H1 (cell line): ENCODE results near the gene CCDC185. TPM values are rescaled to one million over a fixed set of nuclear protein-coding genes. Genes with fewer than 3 reads are reported as not detected.

ENCODE experiments used
- CTCF ChIA-PET: fragments of 300-600 bp; sonication (Branson Sonifier 250); formaldehyde crosslinking; loops from one replicate; lab custom pipeline; 2021; ENCODE audit not compliant: partially characterized antibody; lab: Charles Lee
- POLR2A ChIA-PET: fragments of 300-600 bp; sonication (Branson Sonifier 250); formaldehyde crosslinking; loops from one replicate; lab custom pipeline; 2021; ENCODE audit warnings: inconsistent platforms; ENCODE audit not compliant: partially characterized antibody; lab: Charles Lee
- DNase-seq, 2 experiments: peaks; one replicate each; pipeline versions ENCODE4 v3.0.0 to v3.0.0-alpha.2; 2010 to 2022; ENCODE audit warnings: low spot score in 2 of 2, low read depth in 1 of 2, mixed read lengths in 1 of 2
- FAIRE-seq: peaks from 2 replicates; lab custom pipeline; 2011; peaks lifted over from hg19 to GRCh38; lab: Jason Lieb, UNC
- H2AFZ ChIP-seq: 2 replicates; pipeline ENCODE4 v1.8.1; 2012; ENCODE audit warnings: low read length, inconsistent platforms
- H2AK5ac ChIP-seq: 2 replicates; pipeline ENCODE4 v1.6.1; 2013; ENCODE audit warnings: low read depth, low read length
- H2BK120ac ChIP-seq: replicated peaks from 2 replicates; pipeline ENCODE3; 2013; ENCODE audit warnings: low read depth, low read length, inconsistent platforms
- H2BK12ac ChIP-seq: 2 replicates; pipeline ENCODE4 v1.6.1; 2013; ENCODE audit warnings: low read depth, low read length
- H2BK15ac ChIP-seq: 2 replicates; pipeline ENCODE4 v1.6.1; 2013; ENCODE audit warnings: low read length
- H2BK20ac ChIP-seq: 2 replicates; pipeline ENCODE4 v1.6.1; 2013; ENCODE audit warnings: low read length
- H2BK5ac ChIP-seq: 2 replicates; pipeline ENCODE4 v1.6.1; 2013; ENCODE audit warnings: low read depth, low read length
- H3K14ac ChIP-seq: 2 replicates; pipeline ENCODE4 v1.6.1; 2013; ENCODE audit warnings: inconsistent platforms; ENCODE audit not compliant: insufficient read length
- H3K18ac ChIP-seq: 2 replicates; pipeline ENCODE4 v1.6.1; 2013; ENCODE audit warnings: low read length; ENCODE audit errors: extremely low read depth
- H3K23ac ChIP-seq: 2 replicates; pipeline ENCODE4 v1.6.1; 2013; ENCODE audit warnings: inconsistent platforms; ENCODE audit not compliant: insufficient read length
- H3K23me2 ChIP-seq: 2 replicates; pipeline ENCODE4 v1.6.1; 2013; ENCODE audit warnings: low read depth, low read length
- H3K27ac ChIP-seq: 2 replicates; pipeline ENCODE4 v1.6.1; 2011; ENCODE audit warnings: low read depth, low read length, inconsistent platforms
- H3K27me3 ChIP-seq, 4 experiments: replicated peaks in 1 of 4; 1 replicate in 1 of 4; 2 replicates in 3 of 4; pipeline versions ENCODE4 v1.6.1 to v1.8.1; 2011 to 2013; ENCODE audit warnings: low read length in 3 of 4, mild to moderate bottlenecking in 3 of 4, inconsistent platforms in 2 of 4, mixed read lengths in 2 of 4, moderate library complexity in 1 of 4; ENCODE audit not compliant: control insufficient read depth in 3 of 4, insufficient read depth in 3 of 4; ENCODE audit errors: extremely low read depth in 1 of 4
- H3K36me3 ChIP-seq, 4 experiments: 2 replicates each; pipeline versions ENCODE4 v1.6.1 to v1.8.1; 2011 to 2013; ENCODE audit warnings: mild to moderate bottlenecking in 4 of 4, low read length in 3 of 4, moderate library complexity in 2 of 4, control low read depth in 1 of 4, inconsistent platforms in 1 of 4; ENCODE audit not compliant: insufficient read depth in 4 of 4, control insufficient read depth in 2 of 4
- H3K4ac ChIP-seq: replicated peaks from 2 replicates; pipeline ENCODE3; 2013; ENCODE audit warnings: low read length, low read depth, mixed read lengths, inconsistent platforms; ENCODE audit not compliant: insufficient read length
- H3K4me1 ChIP-seq, 4 experiments: replicated peaks in 1 of 4; 1 replicate in 1 of 4; 2 replicates in 3 of 4; pipeline versions ENCODE4 v1.6.1 to v1.8.1; 2011 to 2013; ENCODE audit warnings: low read length in 3 of 4, inconsistent platforms in 2 of 4, mixed read lengths in 1 of 4; ENCODE audit not compliant: insufficient read depth in 4 of 4, control insufficient read depth in 3 of 4
- H3K4me2 ChIP-seq, 2 experiments: 2 replicates each; pipeline versions ENCODE4 v1.6.1 to v1.8.1; 2011 to 2013; ENCODE audit warnings: low read depth in 2 of 2, low read length in 2 of 2, control low read depth in 1 of 2, inconsistent platforms in 1 of 2, mild to moderate bottlenecking in 1 of 2; ENCODE audit not compliant: insufficient read depth in 1 of 2
- H3K4me3 ChIP-seq, 4 experiments: fragments of 200-600, 300-600 bp in 1 of 4; sonication (generic), shearing (Covaris generic), sonication (Bioruptor Twin) in 1 of 4; 2 replicates each; pipeline versions ENCODE4 v1.5.1 to v1.8.1; 2011 to 2016; ENCODE audit warnings: low read length in 4 of 4, low read depth in 3 of 4, control low read depth in 2 of 4, inconsistent platforms in 2 of 4, mild to moderate bottlenecking in 2 of 4, mixed read lengths in 1 of 4, moderate library complexity in 1 of 4; ENCODE audit not compliant: insufficient read depth in 2 of 4; ENCODE audit errors: extremely low read depth in 1 of 4
- H3K56ac ChIP-seq: replicated peaks from 2 replicates; pipeline ENCODE3; 2013; ENCODE audit warnings: low read depth, mild to moderate bottlenecking, mixed read lengths, low read length, inconsistent platforms; ENCODE audit not compliant: insufficient read length
- H3K79me1 ChIP-seq: 2 replicates; pipeline ENCODE4 v1.6.1; 2013; ENCODE audit warnings: low read depth, low read length, control low read depth
- H3K79me2 ChIP-seq, 2 experiments: 2 replicates each; pipeline versions ENCODE4 v1.6.1 to v1.8.1; 2012 to 2013; ENCODE audit warnings: low read length in 2 of 2, mild to moderate bottlenecking in 2 of 2, inconsistent platforms in 1 of 2; ENCODE audit not compliant: insufficient read depth in 2 of 2, control insufficient read depth in 1 of 2
- H3K9ac ChIP-seq, 4 experiments: replicated peaks in 1 of 4; 1 replicate in 1 of 4; 2 replicates in 3 of 4; pipeline versions ENCODE4 v1.6.1 to v1.8.1; 2011 to 2013; ENCODE audit warnings: low read depth in 3 of 4, low read length in 3 of 4, control low read depth in 2 of 4, mild to moderate bottlenecking in 2 of 4, moderate library complexity in 2 of 4, inconsistent platforms in 1 of 4; ENCODE audit errors: extremely low read depth in 1 of 4
- H3K9me3 ChIP-seq, 2 experiments: 2 replicates each; pipeline versions ENCODE4 v1.6.1 to v1.8.1; 2012 to 2013; ENCODE audit warnings: mild to moderate bottlenecking in 2 of 2, moderate library complexity in 2 of 2, control low read depth in 1 of 2, inconsistent platforms in 1 of 2, low read depth in 1 of 2, low read length in 1 of 2, mixed read lengths in 1 of 2; ENCODE audit not compliant: insufficient read depth in 2 of 2
- H4K20me1 ChIP-seq, 2 experiments: replicated peaks in 1 of 2; 2 replicates each; pipeline versions ENCODE3 to v1.8.1; 2011 to 2013; ENCODE audit warnings: inconsistent platforms in 2 of 2, low read length in 2 of 2, mild to moderate bottlenecking in 1 of 2; ENCODE audit not compliant: insufficient read depth in 2 of 2, control insufficient read depth in 1 of 2
- H4K5ac ChIP-seq: 2 replicates; pipeline ENCODE4 v1.6.1; 2013; ENCODE audit warnings: low read length, low read depth, mixed read lengths, inconsistent platforms; ENCODE audit not compliant: insufficient read length
- H4K8ac ChIP-seq: 2 replicates; pipeline ENCODE4 v1.8.0; 2013; ENCODE audit warnings: mild to moderate bottlenecking, moderate library complexity, low read length, inconsistent platforms; ENCODE audit not compliant: insufficient read depth; ENCODE audit errors: extremely low read depth
- H4K91ac ChIP-seq: replicated peaks from 2 replicates; pipeline ENCODE3; 2013; ENCODE audit warnings: low read length, mixed read lengths, inconsistent platforms; ENCODE audit not compliant: insufficient read length
- BRCA1 ChIP-seq: IDR thresholded peaks from 2 replicates; pipeline ENCODE4 v1.6.1; 2012; ENCODE audit warnings: low read depth, low read length, improper control_type of control experiment
- CBX5 ChIP-seq: fragments of 300-800, 300-1000 bp; sonication (generic); IDR thresholded peaks from 2 replicates; pipeline ENCODE4 v1.7.1; 2016; ENCODE audit warnings: antibody characterized with exemption, low read length, low read depth
- CHD1 ChIP-seq: IDR thresholded peaks from 2 replicates; pipeline ENCODE4 v1.6.1; 2012; ENCODE audit warnings: low read depth, low read length, improper control_type of control experiment
- CHD2 ChIP-seq: IDR thresholded peaks from 2 replicates; pipeline ENCODE4 v1.6.1; 2012; ENCODE audit warnings: low read length, improper control_type of control experiment
- KDM1A ChIP-seq: fragments of 200-600, 300-600 bp; sonication (generic); IDR thresholded peaks from 2 replicates; pipeline ENCODE4 v1.7.1; 2016; ENCODE audit warnings: mild to moderate bottlenecking, low read length, borderline replicate concordance
- NANOG ChIP-seq: IDR thresholded peaks from 2 replicates; pipeline ENCODE4 v1.6.1; 2011; ENCODE audit warnings: low read length, low read depth, mild to moderate bottlenecking, inconsistent platforms; ENCODE audit not compliant: insufficient read depth, poor library complexity, severe bottlenecking
- POLR2A ChIP-seq, 2 experiments: IDR thresholded peaks; 1 replicate in 1 of 2; 2 replicates in 1 of 2; pipeline ENCODE4 v1.6.1; 2011; ENCODE audit warnings: low read depth in 2 of 2, low read length in 2 of 2, mild to moderate bottlenecking in 2 of 2; ENCODE audit errors: control extremely low read depth in 1 of 2
- RXRA ChIP-seq: IDR thresholded peaks from 2 replicates; pipeline ENCODE4 v1.6.1; 2011; ENCODE audit warnings: low read depth, mild to moderate bottlenecking, low read length, moderate library complexity; ENCODE audit not compliant: insufficient read depth
- SIRT6 ChIP-seq: IDR thresholded peaks from one replicate; pipeline ENCODE4 v1.7.1; 2012; ENCODE audit warnings: low read length, inconsistent platforms
- ZNF274 ChIP-seq: IDR thresholded peaks from 2 replicates; pipeline ENCODE4 v1.7.0; 2012; ENCODE audit warnings: low read length, borderline replicate concordance; ENCODE audit errors: extremely low read depth
- WGBS, 2 experiments: shearing (Covaris generic) in 1 of 2; methylation state at CpG; one replicate each; pipeline versions ENCODE4 v1.1.6 to v1.1.7; 2013 to 2015; ENCODE audit warnings: low lambda C conversion rate in 2 of 2, mixed read lengths in 2 of 2, inconsistent platforms in 1 of 2, low coverage in 1 of 2, missing lambda C conversion rate in 1 of 2; ENCODE audit not compliant: insufficient replicate concordance in 2 of 2, insufficient coverage in 1 of 2, insufficient read length in 1 of 2; ENCODE audit errors: extremely low coverage in 1 of 2, missing lambda C conversion rate in 1 of 2; 5-methylcytosine and 5-hydroxymethylcytosine counted together
- polyA plus RNA-seq, 7 experiments: library from polyadenylated mRNA; depleted of rRNA in 3 of 7; stranded (reverse) in 5 of 7; unstranded in 2 of 7; fragments of >200 nt in 5 of 7; fragments of 200-250 nt in 2 of 7; gene quantifications; 1 replicate in 5 of 7; 2 replicates in 1 of 7; 4 replicates in 1 of 7; pipeline versions ENCODE4 v1.2.1 to v1.2.3, GENCODE V29; 2011 to 2013; ENCODE audit warnings: missing spikeins in 2 of 7, mixed read lengths in 2 of 7
- total RNA-seq: library from RNA; stranded (reverse); fragmentation: NEBNext Ultra II Directional; extraction: Animal tissue kit (Norgen Biotek cat#: 25700); gene quantifications from 2 replicates; pipeline ENCODE4 v1.2.1, GENCODE V29; 2021
- TF ChIP-seq, protein P1 (sequence below): IDR thresholded peaks from 2 replicates; pipeline ENCODE4 v1.6.1; 2012; ENCODE audit warnings: inconsistent platforms
- TF ChIP-seq, protein P2 (sequence below): IDR thresholded peaks from 2 replicates; pipeline ENCODE4 v1.6.1; 2011; ENCODE audit warnings: low read length, improper control_type of control experiment

The CCDC185 gene
- total and polyA plus RNA-seq, 2 of the 8 experiments (the other 6 are each of a cell fraction or from before 2014, with no cell fraction given): not detected

- peaks cover 0 to 2% (median under 1%) of the 10 kb centered on the region in 4 experiments; a peak in 1 of 7 replicates for H3K4me1 ChIP-seq
- H3K79me1 ChIP-seq: no peaks in the 10 kb centered on the region
- H3K79me2 ChIP-seq: no peaks in the 10 kb centered on the region
- POLR2A ChIA-PET: no interaction called here
- WGBS, 2 experiments: 85% methylated on average over 7 of the region's 7 CpGs; no CpG with 5 or more reads in 1 of the 2 experiments
- H2BK15ac ChIP-seq: no peak overlapping the region
- H2BK120ac ChIP-seq: no peak overlapping the region
- H3K9me3 ChIP-seq: no peaks in the 10 kb centered on the region
- H3K56ac ChIP-seq: no peak overlapping the region
- no peaks in the 10 kb centered on the region for H4K20me1 ChIP-seq
- CTCF ChIA-PET: interaction anchor here (0.7 to 1.3 kb wide), 2 partner anchors 59 to 114 kb away, joined by 3 to 4 read pairs; no protein-coding TSS in a partner anchor
- no peak overlapping the region for H3K9ac ChIP-seq
- H4K91ac ChIP-seq: no peak overlapping the region
- no peak overlapping the region for H3K27ac ChIP-seq
- no peak overlapping the region for H4K5ac ChIP-seq
- no peaks in the 10 kb centered on the region for H3K36me3 ChIP-seq
- no peak overlapping the region for H3K4ac ChIP-seq
- no peaks in the 10 kb centered on the region for H3K27me3 ChIP-seq
- H2AFZ ChIP-seq: no peak overlapping the region
- no peak overlapping the region for H3K4me2 ChIP-seq
- no peak overlapping the region for H2BK12ac ChIP-seq
- no peak overlapping the region for H3K14ac ChIP-seq
- no peak overlapping the region for H2BK20ac ChIP-seq
- H3K23ac ChIP-seq: no peak overlapping the region
- no peaks in the 10 kb centered on the region for H3K23me2 ChIP-seq
- no peak overlapping the region for H2BK5ac ChIP-seq
- FAIRE-seq (no peak), DNase-seq (no peak)
- no peak overlapping the region for H4K8ac ChIP-seq
- no peak overlapping the region for H2AK5ac ChIP-seq
- H3K4me3 ChIP-seq: no peak overlapping the region
- no peak overlapping the region for H3K18ac ChIP-seq
- TF ChIP-seq SIRT6 (no peak), CHD2 (no peak), KDM1A (no peak), RXRA (no peak), CHD1 (no peak), NANOG (no peak), CBX5 (no peak), BRCA1 (no peak), ZNF274 (no peak), POLR2A (IDR thresholded peaks at IDR 0.05; ENCODE audit: control extremely low read depth in 1 of 2, low read depth in 2 of 2, low read length in 2 of 2) (no peak)
- TF ChIP-seq, protein P1, sequence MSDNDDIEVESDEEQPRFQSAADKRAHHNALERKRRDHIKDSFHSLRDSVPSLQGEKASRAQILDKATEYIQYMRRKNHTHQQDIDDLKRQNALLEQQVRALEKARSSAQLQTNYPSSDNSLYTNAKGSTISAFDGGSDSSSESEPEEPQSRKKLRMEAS: no peak
- TF ChIP-seq, protein P2, sequence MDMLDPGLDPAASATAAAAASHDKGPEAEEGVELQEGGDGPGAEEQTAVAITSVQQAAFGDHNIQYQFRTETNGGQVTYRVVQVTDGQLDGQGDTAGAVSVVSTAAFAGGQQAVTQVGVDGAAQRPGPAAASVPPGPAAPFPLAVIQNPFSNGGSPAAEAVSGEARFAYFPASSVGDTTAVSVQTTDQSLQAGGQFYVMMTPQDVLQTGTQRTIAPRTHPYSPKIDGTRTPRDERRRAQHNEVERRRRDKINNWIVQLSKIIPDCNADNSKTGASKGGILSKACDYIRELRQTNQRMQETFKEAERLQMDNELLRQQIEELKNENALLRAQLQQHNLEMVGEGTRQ: no peak
These were observed 24.9 kb downstream of the CCDC185 start for GRCh38 chr1:223417903-223418663.
